IMR-90 (cell line): ENCODE data around the gene BUB1. TPM values are rescaled to one million over a fixed set of nuclear protein-coding genes. Genes with fewer than 3 reads are reported as not detected.
A peak's percentile ranks its signal among the peaks of the same experiment; 100 is the strongest.

Experiments
- ATAC-seq: fragments of 200-7000 bp; cut with Tn5 transposase; 2 replicates; pipeline ENCODE4 v1.9.1; 2020; ENCODE audit warnings: low read depth, mild to moderate bottlenecking, moderate library complexity
- BruUV-seq: library from RNA; stranded (reverse); fragments of 400-500 nt; replicated peaks from 2 replicates; lab custom pipeline; 2021; lab: Mats Ljungman, UMichigan
- CTCF ChIA-PET: fragments of 300-600 bp; formaldehyde crosslinking; extraction: SDS; loops from one replicate; lab custom pipeline; 2021; ENCODE audit warnings: antibody characterized with exemption; lab: Yijun Ruan, JAX
- POLR2A ChIA-PET: fragments of 300-600 bp; sonication (Branson Sonifier 250); formaldehyde crosslinking; loops from one replicate; lab custom pipeline; 2022; ENCODE audit warnings: antibody characterized with exemption; ENCODE audit not compliant: unreplicated experiment; lab: Charles Lee
- DNase-seq: peaks from one replicate; pipeline ENCODE4 v3.0.0; 2013
- H2AFZ ChIP-seq: replicated peaks from 2 replicates; pipeline ENCODE3; 2013; ENCODE audit warnings: low read length, mild to moderate bottlenecking; ENCODE audit not compliant: poor library complexity
- H2AK5ac ChIP-seq: 2 replicates; pipeline ENCODE4 v1.6.1; 2013; ENCODE audit warnings: low read depth, low read length, inconsistent platforms
- H2AK9ac ChIP-seq: replicated peaks from 2 replicates; pipeline ENCODE3; 2013; ENCODE audit warnings: mild to moderate bottlenecking, low read depth, low read length, moderate library complexity; ENCODE audit not compliant: poor library complexity
- H2BK120ac ChIP-seq: 2 replicates; pipeline ENCODE4 v1.6.1; 2013; ENCODE audit warnings: low read depth, low read length, inconsistent platforms
- H2BK15ac ChIP-seq: 3 replicates; pipeline ENCODE4 v1.6.1; 2013; ENCODE audit warnings: low read depth, low read length, inconsistent platforms
- H2BK20ac ChIP-seq: 2 replicates; pipeline ENCODE4 v1.6.1; 2013; ENCODE audit warnings: low read depth, mild to moderate bottlenecking, inconsistent platforms, low read length, moderate library complexity
- H2BK5ac ChIP-seq: 2 replicates; pipeline ENCODE4 v1.6.1; 2013; ENCODE audit warnings: mild to moderate bottlenecking, low read depth, low read length, inconsistent platforms; ENCODE audit not compliant: poor library complexity, severe bottlenecking
- H3K14ac ChIP-seq: replicated peaks from 2 replicates; pipeline ENCODE4 v1.6.1; 2013; ENCODE audit warnings: low read depth, low read length, inconsistent platforms
- H3K18ac ChIP-seq: 2 replicates; pipeline ENCODE4 v1.6.1; 2013; ENCODE audit warnings: low read depth, low read length, control low read depth
- H3K23ac ChIP-seq: 2 replicates; pipeline ENCODE4 v1.6.1; 2013; ENCODE audit warnings: low read depth, low read length, inconsistent platforms
- H3K27ac ChIP-seq: 2 replicates; pipeline ENCODE4 v1.5.1; 2013; ENCODE audit warnings: mild to moderate bottlenecking, control low read depth, low read length; ENCODE audit not compliant: insufficient read depth
- H3K27me3 ChIP-seq: 2 replicates; pipeline ENCODE4 v1.6.1; 2013; ENCODE audit warnings: low read length; ENCODE audit not compliant: control insufficient read depth, insufficient read depth
- H3K36me3 ChIP-seq: 2 replicates; pipeline ENCODE4 v1.6.1; 2013; ENCODE audit warnings: low read length, mixed read lengths; ENCODE audit not compliant: control insufficient read depth, insufficient read depth
- H3K4ac ChIP-seq: 2 replicates; pipeline ENCODE4 v1.6.1; 2013; ENCODE audit warnings: low read depth, low read length, inconsistent platforms
- H3K4me1 ChIP-seq: 2 replicates; pipeline ENCODE4 v1.6.1; 2013; ENCODE audit warnings: low read length, mixed read lengths; ENCODE audit not compliant: control insufficient read depth, insufficient read depth
- H3K4me2 ChIP-seq: 2 replicates; pipeline ENCODE4 v1.6.1; 2013; ENCODE audit warnings: low read depth, mild to moderate bottlenecking, control low read depth, low read length, moderate library complexity
- H3K4me3 ChIP-seq: 2 replicates; pipeline ENCODE4 v1.5.1; 2013; ENCODE audit warnings: low read depth, mild to moderate bottlenecking, control low read depth, low read length, moderate library complexity; ENCODE audit not compliant: insufficient read depth
- H3K56ac ChIP-seq: 2 replicates; pipeline ENCODE4 v1.6.1; 2013; ENCODE audit warnings: low read length, inconsistent platforms; ENCODE audit not compliant: insufficient read depth; ENCODE audit errors: extremely low read depth
- H3K79me1 ChIP-seq, 2 experiments: 2 replicates each; pipeline ENCODE4 v1.6.1; 2013; ENCODE audit warnings: low read length in 2 of 2, inconsistent platforms in 1 of 2, low read depth in 1 of 2
- H3K9ac ChIP-seq: 2 replicates; pipeline ENCODE4 v1.6.1; 2013; ENCODE audit warnings: low read depth, low read length, control low read depth
- H3K9me1 ChIP-seq: 2 replicates; pipeline ENCODE4 v1.6.1; 2013; ENCODE audit warnings: low read length, inconsistent platforms; ENCODE audit not compliant: insufficient read depth
- H3K9me3 ChIP-seq: 2 replicates; pipeline ENCODE4 v1.6.1; 2013; ENCODE audit warnings: low read length; ENCODE audit not compliant: control insufficient read depth, insufficient read depth
- H4K20me1 ChIP-seq: 2 replicates; pipeline ENCODE4 v1.6.1; 2013; ENCODE audit warnings: low read length, inconsistent platforms; ENCODE audit not compliant: insufficient read depth
- H4K5ac ChIP-seq: 2 replicates; pipeline ENCODE4 v1.6.1; 2013; ENCODE audit warnings: mild to moderate bottlenecking, low read depth, low read length, control low read depth
- H4K8ac ChIP-seq, 2 experiments: 2 replicates each; pipeline ENCODE4 v1.6.1; 2013; ENCODE audit warnings: low read depth in 2 of 2, low read length in 2 of 2, control low read depth in 1 of 2, inconsistent platforms in 1 of 2
- H4K91ac ChIP-seq: 2 replicates; pipeline ENCODE4 v1.6.1; 2013; ENCODE audit warnings: low read depth, low read length, inconsistent platforms; ENCODE audit not compliant: insufficient read depth
- FOS ChIP-seq: fragments of 150-350 bp; IDR thresholded peaks from 2 replicates; pipeline ENCODE4 v1.6.1; 2016; ENCODE audit warnings: low read depth, low read length
- MAZ ChIP-seq: IDR thresholded peaks from 2 replicates; pipeline ENCODE4 v1.6.1; 2012; ENCODE audit warnings: low read depth, mild to moderate bottlenecking, low read length, improper control_type of control experiment, moderate library complexity, borderline replicate concordance
- RAD21 ChIP-seq: IDR thresholded peaks from 2 replicates; pipeline ENCODE4 v1.6.1; 2012; ENCODE audit warnings: low read length, improper control_type of control experiment
- RFX5 ChIP-seq: IDR thresholded peaks from 2 replicates; pipeline ENCODE4 v1.8.0; 2012; ENCODE audit warnings: low read depth, mild to moderate bottlenecking, low read length, moderate library complexity
- WGBS, 2 experiments: methylation state at CpG; one replicate each; pipeline versions ENCODE4 v1.1.5 to v1.1.7; 2013; ENCODE audit warnings: missing lambda C conversion rate in 2 of 2; ENCODE audit not compliant: insufficient read length in 1 of 2; ENCODE audit errors: extremely low coverage in 2 of 2; 5-methylcytosine and 5-hydroxymethylcytosine counted together
- dilution Hi-C: fragments of 300-500 bp; cut with HindIII; formaldehyde crosslinking; loops from one replicate; pipeline ENCODE4 v1.14.3; 2018; ENCODE audit warnings: low sequenced_read_pairs; ENCODE audit not compliant: unreplicated experiment
- in situ Hi-C: fragments of 300-500 bp; cut with MboI; formaldehyde crosslinking; loops from 3 replicates; pipeline ENCODE4 v1.14.3; 2019; ENCODE audit warnings: low sequenced_read_pairs, inconsistent platforms, mixed read lengths
- intact Hi-C: fragments of 100-400 bp; cut with micrococcal nuclease; formaldehyde crosslinking; loops from 2 replicates; pipeline ENCODE4 v1.10.0; 2022
- polyA plus RNA-seq, 3 experiments: library from polyadenylated mRNA; depleted of rRNA; stranded (reverse); fragments of >200 nt; gene quantifications; 2 replicates each; pipeline ENCODE4 v1.2.3, GENCODE V29; 2012; ENCODE audit warnings: low replicate concordance in 1 of 3
- total RNA-seq: library from RNA; depleted of rRNA; stranded (reverse); fragments of >200 nt; gene quantifications from 2 replicates; pipeline ENCODE4 v1.2.3, GENCODE V29; 2012
- TF ChIP-seq, protein P1 (sequence below): conservative IDR thresholded peaks from 2 replicates; pipeline ENCODE4 v1.5.1; 2012; ENCODE audit warnings: mild to moderate bottlenecking, low read depth, low read length, improper control_type of control experiment

The BUB1 gene
- total and polyA plus RNA-seq, 2 of the 4 experiments (the other 2 are of a cell fraction): 19.6 to 43.4 TPM

DNA sequence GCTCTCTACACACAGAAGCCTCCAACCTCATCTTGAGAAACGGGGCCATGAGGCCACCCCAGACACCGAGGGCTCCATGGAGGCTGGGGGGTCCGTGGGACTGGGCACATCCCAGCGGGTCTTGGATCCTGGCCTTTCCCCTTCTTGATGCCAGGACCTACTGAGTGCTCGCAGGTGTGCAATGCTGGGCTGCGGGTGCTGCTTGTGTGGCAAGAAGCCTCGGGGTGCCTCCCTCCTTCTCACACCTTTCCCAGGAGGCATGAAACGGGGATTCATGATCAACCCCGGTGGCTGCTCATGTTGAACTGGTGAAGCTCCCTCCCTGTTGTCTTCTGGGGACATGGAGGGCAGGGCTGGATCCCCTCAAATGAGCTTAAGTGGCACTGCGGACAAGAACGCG lies 2.0 kb upstream of the BUB1 start:
- BruUV-seq: no TSS peak
- 0 out of 2 replicates have a peak overlapping the region, but pooled peaks have one; percentile 9 for H3K9ac ChIP-seq
- no peak overlapping the region for H3K18ac ChIP-seq
- H3K4me1 ChIP-seq: peaks cover 7% of the 10 kb centered on the region
- peaks cover 9 to 12% of the 10 kb centered on the region in 2 experiments for H3K79me1 ChIP-seq
- H3K14ac ChIP-seq: 0 out of 2 replicates have a peak overlapping the region, but pooled peaks have one; percentile 19
- peak overlapping the region in 1 of 2 experiments; percentile 67; a peak in 1 of 4 replicates for H4K8ac ChIP-seq
- H2AFZ ChIP-seq: peak overlapping the region; percentile 54
- H3K9me1 ChIP-seq: peaks cover 6% of the 10 kb centered on the region
- TF ChIP-seq, protein P1, sequence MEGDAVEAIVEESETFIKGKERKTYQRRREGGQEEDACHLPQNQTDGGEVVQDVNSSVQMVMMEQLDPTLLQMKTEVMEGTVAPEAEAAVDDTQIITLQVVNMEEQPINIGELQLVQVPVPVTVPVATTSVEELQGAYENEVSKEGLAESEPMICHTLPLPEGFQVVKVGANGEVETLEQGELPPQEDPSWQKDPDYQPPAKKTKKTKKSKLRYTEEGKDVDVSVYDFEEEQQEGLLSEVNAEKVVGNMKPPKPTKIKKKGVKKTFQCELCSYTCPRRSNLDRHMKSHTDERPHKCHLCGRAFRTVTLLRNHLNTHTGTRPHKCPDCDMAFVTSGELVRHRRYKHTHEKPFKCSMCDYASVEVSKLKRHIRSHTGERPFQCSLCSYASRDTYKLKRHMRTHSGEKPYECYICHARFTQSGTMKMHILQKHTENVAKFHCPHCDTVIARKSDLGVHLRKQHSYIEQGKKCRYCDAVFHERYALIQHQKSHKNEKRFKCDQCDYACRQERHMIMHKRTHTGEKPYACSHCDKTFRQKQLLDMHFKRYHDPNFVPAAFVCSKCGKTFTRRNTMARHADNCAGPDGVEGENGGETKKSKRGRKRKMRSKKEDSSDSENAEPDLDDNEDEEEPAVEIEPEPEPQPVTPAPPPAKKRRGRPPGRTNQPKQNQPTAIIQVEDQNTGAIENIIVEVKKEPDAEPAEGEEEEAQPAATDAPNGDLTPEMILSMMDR: no peak
- TF ChIP-seq RAD21 (no peak), MAZ (no peak), RFX5 (no peak), FOS (no peak)
- no peak overlapping the region for H3K4ac ChIP-seq
- CTCF ChIA-PET: interaction anchor here (0.7 to 1.1 kb wide), 2 partner anchors 9 to 14 kb away, joined by 3 to 4 read pairs; no protein-coding TSS in a partner anchor
- intact Hi-C loops: no loop called here
- peaks cover 23% of the 10 kb centered on the region for H3K27me3 ChIP-seq
- H2BK15ac ChIP-seq: no peak overlapping the region
- no peak overlapping the region; the same call in 1 of the 2 replicates for H3K23ac ChIP-seq
- H2BK5ac ChIP-seq: no peak overlapping the region
- H4K20me1 ChIP-seq: no peaks in the 10 kb centered on the region
- no peak overlapping the region for H3K27ac ChIP-seq
- no peaks in the 10 kb centered on the region for H3K9me3 ChIP-seq
- ATAC-seq (no peak), DNase-seq (no peak)
- no peak overlapping the region for H3K4me3 ChIP-seq
- no peak overlapping the region for H2BK20ac ChIP-seq
- WGBS, 2 experiments: 100% methylated on average over 1 of the region's 12 CpGs; no CpG with 5 or more reads in 1 of the 2 experiments
- no peak overlapping the region for H3K56ac ChIP-seq
- no peak overlapping the region; the same call in 1 of the 2 replicates for H2AK5ac ChIP-seq
- H4K91ac ChIP-seq: no peak overlapping the region; the same call in 1 of the 2 replicates
- H2BK120ac ChIP-seq: no peak overlapping the region
- H2AK9ac ChIP-seq: no peak overlapping the region
- in situ Hi-C loops: no loop called here
- no peaks in the 10 kb centered on the region for H3K36me3 ChIP-seq
- dilution Hi-C loops: no loop called here
- H3K4me2 ChIP-seq: peak overlapping the region; percentile 92; the same call in 1 of the 2 replicates
- POLR2A ChIA-PET: interaction anchor here (0.6 kb wide), 1 partner anchor 338 kb away, joined by 5 read pairs; no protein-coding TSS in a partner anchor
- H4K5ac ChIP-seq: no peak overlapping the region; the same call in 1 of the 2 replicates
